ENCODE data around the gene CDH4.

DNA sequence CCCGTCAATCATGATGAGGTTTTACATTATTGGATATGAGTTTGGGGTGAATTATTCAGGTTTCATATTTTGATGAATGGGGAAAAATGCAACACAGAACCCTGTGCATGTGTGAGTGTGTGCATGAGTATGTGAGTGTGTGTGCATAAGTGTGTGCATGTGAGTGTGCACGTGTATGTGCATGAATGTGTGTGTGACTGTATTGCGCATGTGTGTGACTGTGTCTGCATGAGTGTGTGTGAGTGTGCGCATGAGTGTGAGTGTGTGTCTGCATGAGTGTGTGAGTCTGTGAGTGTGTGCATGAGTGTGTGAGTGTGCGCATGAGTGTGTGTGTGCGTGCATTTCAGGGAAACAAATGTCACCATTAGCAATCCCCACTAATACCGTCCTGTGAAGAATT, 18.5 kb upstream of the CDH4 start:
- TF ChIP-seq, protein P1, sequence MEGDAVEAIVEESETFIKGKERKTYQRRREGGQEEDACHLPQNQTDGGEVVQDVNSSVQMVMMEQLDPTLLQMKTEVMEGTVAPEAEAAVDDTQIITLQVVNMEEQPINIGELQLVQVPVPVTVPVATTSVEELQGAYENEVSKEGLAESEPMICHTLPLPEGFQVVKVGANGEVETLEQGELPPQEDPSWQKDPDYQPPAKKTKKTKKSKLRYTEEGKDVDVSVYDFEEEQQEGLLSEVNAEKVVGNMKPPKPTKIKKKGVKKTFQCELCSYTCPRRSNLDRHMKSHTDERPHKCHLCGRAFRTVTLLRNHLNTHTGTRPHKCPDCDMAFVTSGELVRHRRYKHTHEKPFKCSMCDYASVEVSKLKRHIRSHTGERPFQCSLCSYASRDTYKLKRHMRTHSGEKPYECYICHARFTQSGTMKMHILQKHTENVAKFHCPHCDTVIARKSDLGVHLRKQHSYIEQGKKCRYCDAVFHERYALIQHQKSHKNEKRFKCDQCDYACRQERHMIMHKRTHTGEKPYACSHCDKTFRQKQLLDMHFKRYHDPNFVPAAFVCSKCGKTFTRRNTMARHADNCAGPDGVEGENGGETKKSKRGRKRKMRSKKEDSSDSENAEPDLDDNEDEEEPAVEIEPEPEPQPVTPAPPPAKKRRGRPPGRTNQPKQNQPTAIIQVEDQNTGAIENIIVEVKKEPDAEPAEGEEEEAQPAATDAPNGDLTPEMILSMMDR (IDR thresholded peaks at IDR 0.05): no peak
- TF ChIP-seq CBFB (CRISPR knock-in tag; IDR thresholded peaks at IDR 0.05; ENCODE audit: low read depth) (no peak), ZNF232 (CRISPR knock-in tag; IDR thresholded peaks at IDR 0.05) (no peak), FOXK1 (CRISPR knock-in tag; IDR thresholded peaks at IDR 0.05) (no peak), ELF4 (CRISPR knock-in tag; IDR thresholded peaks at IDR 0.05; ENCODE audit: low read depth) (no peak), FOXP4 (CRISPR knock-in tag; IDR thresholded peaks at IDR 0.05) (no peak), ZNF121 (CRISPR knock-in tag; IDR thresholded peaks at IDR 0.05) (no peak)
- TF ChIP-seq, protein P2, sequence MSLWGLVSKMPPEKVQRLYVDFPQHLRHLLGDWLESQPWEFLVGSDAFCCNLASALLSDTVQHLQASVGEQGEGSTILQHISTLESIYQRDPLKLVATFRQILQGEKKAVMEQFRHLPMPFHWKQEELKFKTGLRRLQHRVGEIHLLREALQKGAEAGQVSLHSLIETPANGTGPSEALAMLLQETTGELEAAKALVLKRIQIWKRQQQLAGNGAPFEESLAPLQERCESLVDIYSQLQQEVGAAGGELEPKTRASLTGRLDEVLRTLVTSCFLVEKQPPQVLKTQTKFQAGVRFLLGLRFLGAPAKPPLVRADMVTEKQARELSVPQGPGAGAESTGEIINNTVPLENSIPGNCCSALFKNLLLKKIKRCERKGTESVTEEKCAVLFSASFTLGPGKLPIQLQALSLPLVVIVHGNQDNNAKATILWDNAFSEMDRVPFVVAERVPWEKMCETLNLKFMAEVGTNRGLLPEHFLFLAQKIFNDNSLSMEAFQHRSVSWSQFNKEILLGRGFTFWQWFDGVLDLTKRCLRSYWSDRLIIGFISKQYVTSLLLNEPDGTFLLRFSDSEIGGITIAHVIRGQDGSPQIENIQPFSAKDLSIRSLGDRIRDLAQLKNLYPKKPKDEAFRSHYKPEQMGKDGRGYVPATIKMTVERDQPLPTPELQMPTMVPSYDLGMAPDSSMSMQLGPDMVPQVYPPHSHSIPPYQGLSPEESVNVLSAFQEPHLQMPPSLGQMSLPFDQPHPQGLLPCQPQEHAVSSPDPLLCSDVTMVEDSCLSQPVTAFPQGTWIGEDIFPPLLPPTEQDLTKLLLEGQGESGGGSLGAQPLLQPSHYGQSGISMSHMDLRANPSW (CRISPR knock-in tag; conservative IDR thresholded peaks at IDR 0.05; ENCODE audit: low read depth): no peak
